CD14-positive monocyte (primary cell): ENCODE measurements around the gene RAMAC. TPM values are rescaled to one million over a fixed set of nuclear protein-coding genes. Genes with fewer than 3 reads are reported as not detected.

Source experiments
- DNase-seq, 3 donors: peaks; one replicate each; pipeline ENCODE4 v3.0.0-alpha.2; 2011 to 2022
- H2AFZ ChIP-seq: 2 replicates; pipeline ENCODE4 v1.6.0; 2012; ENCODE audit warnings: mild to moderate bottlenecking, low read depth, low read length, inconsistent platforms; ENCODE audit not compliant: insufficient read depth, poor library complexity, severe bottlenecking
- H3K27ac ChIP-seq, 2 donors: 1 replicate in 1 of 2; 2 replicates in 1 of 2; pipeline ENCODE4 v1.5.1; 2012 to 2013; ENCODE audit warnings: low read length in 2 of 2, control low read depth in 1 of 2, inconsistent platforms in 1 of 2, low read depth in 1 of 2, mild to moderate bottlenecking in 1 of 2
- H3K27me3 ChIP-seq, 2 donors: one replicate each; pipeline versions ENCODE4 v1.6.0 to v1.6.1; 2011 to 2013; ENCODE audit warnings: low read length in 2 of 2; ENCODE audit not compliant: control insufficient read depth in 2 of 2, insufficient read depth in 2 of 2
- H3K36me3 ChIP-seq, 2 donors: replicated peaks in 1 of 2; 1 replicate in 1 of 2; 2 replicates in 1 of 2; pipeline versions ENCODE4 v1.5.1 to v1.6.1; 2012 to 2013; ENCODE audit warnings: low read length in 2 of 2, control low read depth in 1 of 2, inconsistent platforms in 1 of 2, mild to moderate bottlenecking in 1 of 2; ENCODE audit not compliant: insufficient read depth in 2 of 2, control insufficient read depth in 1 of 2
- H3K4me1 ChIP-seq, 2 donors: 1 replicate in 1 of 2; 2 replicates in 1 of 2; pipeline versions ENCODE4 v1.5.1 to v1.6.1; 2012 to 2013; ENCODE audit warnings: low read length in 2 of 2, control low read depth in 1 of 2, inconsistent platforms in 1 of 2, mild to moderate bottlenecking in 1 of 2, moderate library complexity in 1 of 2; ENCODE audit not compliant: insufficient read depth in 2 of 2, control insufficient read depth in 1 of 2
- H3K4me2 ChIP-seq: replicated peaks from 2 replicates; pipeline ENCODE3; 2012; ENCODE audit warnings: low read length, moderate library complexity, mild to moderate bottlenecking; ENCODE audit not compliant: poor library complexity, severe bottlenecking; ENCODE audit errors: extremely low read depth
- H3K4me3 ChIP-seq, 3 experiments: fragments of 200-600 bp in 1 of 3; sonication (generic) in 1 of 3; replicated peaks in 1 of 3; 1 replicate in 2 of 3; 2 replicates in 1 of 3; pipeline ENCODE4 v1.5.1; 2011 to 2013; ENCODE audit warnings: low read length in 3 of 3, mild to moderate bottlenecking in 3 of 3, control low read depth in 2 of 3, low read depth in 2 of 3, inconsistent platforms in 1 of 3, moderate library complexity in 1 of 3
- H3K79me2 ChIP-seq: 2 replicates; pipeline ENCODE4 v1.6.0; 2012; ENCODE audit warnings: mild to moderate bottlenecking, control low read depth, inconsistent platforms, low read length, moderate library complexity; ENCODE audit not compliant: insufficient read depth
- H3K9ac ChIP-seq: 2 replicates; pipeline ENCODE4 v1.6.0; 2017; ENCODE audit warnings: low read length, mild to moderate bottlenecking; ENCODE audit not compliant: insufficient read depth, poor library complexity, severe bottlenecking
- H3K9me3 ChIP-seq, 2 donors: replicated peaks in 1 of 2; 1 replicate in 1 of 2; 2 replicates in 1 of 2; pipeline versions ENCODE4 v1.5.1 to v1.6.1; 2012 to 2013; ENCODE audit warnings: low read length in 2 of 2, control low read depth in 1 of 2; ENCODE audit not compliant: control insufficient read depth in 1 of 2, insufficient read depth in 1 of 2
- H4K20me1 ChIP-seq: 2 replicates; pipeline ENCODE4 v1.6.0; 2012; ENCODE audit warnings: mild to moderate bottlenecking, low read length, control low read depth, moderate library complexity; ENCODE audit not compliant: insufficient read depth
- H3K27ac Mint-ChIP-seq, 7 donors: one replicate each; pipeline ENCODE4 v1.8.0; 2020; ENCODE audit warnings: mild to moderate bottlenecking in 7 of 7, mixed read lengths in 7 of 7, moderate library complexity in 6 of 7, inconsistent platforms in 2 of 7
- H3K27me3 Mint-ChIP-seq, 3 donors: one replicate each; pipeline ENCODE4 v1.8.0; 2021 to 2022; ENCODE audit warnings: low read depth in 3 of 3, mild to moderate bottlenecking in 3 of 3, mixed read lengths in 3 of 3, moderate library complexity in 3 of 3, inconsistent platforms in 1 of 3
- H3K36me3 Mint-ChIP-seq, 2 donors: one replicate each; pipeline ENCODE4 v1.8.0; 2020; ENCODE audit warnings: mixed read lengths in 2 of 2, inconsistent platforms in 1 of 2, mild to moderate bottlenecking in 1 of 2
- H3K4me1 Mint-ChIP-seq: one replicate; pipeline ENCODE4 v1.8.0; 2020; ENCODE audit warnings: mild to moderate bottlenecking, mixed read lengths
- H3K4me3 Mint-ChIP-seq, 2 donors: one replicate each; pipeline ENCODE4 v1.8.0; 2020; ENCODE audit warnings: mild to moderate bottlenecking in 2 of 2, mixed read lengths in 2 of 2, moderate library complexity in 1 of 2
- H3K9me3 Mint-ChIP-seq, 7 donors: one replicate each; pipeline ENCODE4 v1.8.0; 2020 to 2022; ENCODE audit warnings: mixed read lengths in 7 of 7, mild to moderate bottlenecking in 6 of 7, moderate library complexity in 6 of 7, inconsistent platforms in 2 of 7
- CTCF ChIP-seq: fragments of 200-600 bp; IDR thresholded peaks from one replicate; pipeline ENCODE4 v1.8.0; 2022; ENCODE audit warnings: antibody characterized with exemption, mild to moderate bottlenecking
- WGBS: methylation state at CpG from one replicate; pipeline ENCODE4 v1.1.5; 2013; ENCODE audit warnings: missing lambda C conversion rate; ENCODE audit not compliant: insufficient coverage; 5-methylcytosine and 5-hydroxymethylcytosine counted together
- intact Hi-C, 2 donors: fragments of 100-400 bp; cut with micrococcal nuclease; formaldehyde crosslinking; loops; one replicate each; pipeline versions ENCODE4 v1.15.0 to v1.15.1; 2023
- polyA plus RNA-seq, 3 donors: library from polyadenylated mRNA; depleted of rRNA in 1 of 3; unstranded in 2 of 3; stranded (reverse) in 1 of 3; fragments of 300-500 nt in 2 of 3; fragments of >200 nt in 1 of 3; fragmentation: Illumina TruSeq in 2 of 3; gene quantifications; 1 replicate in 2 of 3; 2 replicates in 1 of 3; pipeline ENCODE4 v1.2.3, GENCODE V29; 2012 to 2021

RAMAC gene
- polyA plus RNA-seq, 3 donors: 6.1 to 39.9 (median 27.7) TPM

- H3K27ac Mint-ChIP-seq: peak overlapping the region in 6 of 7 donors; percentile 58 to 79 (median 67)
- peaks cover 0 to 3% (median 1%) of the 10 kb centered on the region in 3 donors for H3K27me3 Mint-ChIP-seq
- intact Hi-C loops: no loop called here
- H3K4me3 Mint-ChIP-seq: peak overlapping the region in 1 of 2 donors; percentile 26
- Histone ChIP-seq H3K4me2 (no peak overlapping the region), H3K4me3 (no peak overlapping the region), H3K27me3 (peaks cover 4% of the 10 kb centered on the region in 2 donors), H3K27ac (peak overlapping the region in 1 of 2 donors; percentile 45), H3K9ac (peak overlapping the region; percentile 8), H4K20me1 (no peaks in the 10 kb centered on the region), H3K36me3 (no peaks in the 10 kb centered on the region), H3K9me3 (no peaks in the 10 kb centered on the region), H3K4me1 (peaks cover 12% of the 10 kb centered on the region in 2 donors), H3K79me2 (no peaks in the 10 kb centered on the region), H2AFZ (no peak overlapping the region)
- peaks cover 16% of the 10 kb centered on the region for H3K4me1 Mint-ChIP-seq
- DNase-seq: peak in 2 of 3 donors; percentile 46 to 55
- peaks cover 0 to 3% (median 0%) of the 10 kb centered on the region in 7 donors for H3K9me3 Mint-ChIP-seq
- H3K36me3 Mint-ChIP-seq: no peaks in the 10 kb centered on the region
- no CpG with 5 or more reads among the region's 5 CpGs for WGBS
- no peak for TF ChIP-seq CTCF
Observed at GRCh38 chr15:82945326-82945725, 40.7 kb upstream of the RAMAC start.

DNA sequence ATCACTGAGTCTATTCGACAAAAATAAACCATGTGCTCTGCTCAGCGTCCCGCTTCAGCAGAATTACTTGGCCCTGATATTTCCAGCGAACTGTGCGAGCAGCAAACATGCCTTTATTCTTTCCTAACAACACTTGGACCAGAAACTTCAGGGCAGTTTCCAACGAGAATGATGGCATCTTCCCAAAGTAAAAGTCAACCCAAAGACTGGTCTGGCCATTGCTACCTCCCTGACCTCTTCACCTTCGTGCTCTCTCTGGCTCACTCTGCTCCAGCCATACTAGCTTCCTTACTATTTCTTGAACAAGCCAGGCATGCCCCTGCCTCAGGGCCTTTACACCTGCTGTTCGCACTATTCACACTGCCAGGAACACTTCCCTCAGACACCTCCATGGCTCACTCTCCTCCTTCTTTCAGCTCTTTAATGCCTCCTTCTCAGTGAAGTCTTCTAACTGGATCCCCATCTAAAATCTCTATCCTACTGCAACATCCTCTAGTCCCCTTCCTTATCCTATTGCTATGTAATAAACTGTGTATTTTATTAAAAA is 39.8 kb upstream of the RAMAC start:
- no peak overlapping the region for H2AFZ ChIP-seq
- TF ChIP-seq CTCF: no peak
- peaks cover 15 to 16% of the 10 kb centered on the region in 2 donors for H3K4me1 ChIP-seq
- H3K27me3 Mint-ChIP-seq: peaks cover 0 to 3% (median 1%) of the 10 kb centered on the region in 3 donors
- no peak overlapping the region for H3K9ac ChIP-seq
- H3K27ac Mint-ChIP-seq: peak overlapping the region in 3 of 7 donors; percentile 56 to 73 (median 67)
- no peaks in the 10 kb centered on the region for H3K9me3 ChIP-seq
- DNase-seq: no peak
- intact Hi-C loops: no loop called here
- peaks cover 8 to 9% of the 10 kb centered on the region in 2 donors for H3K27me3 ChIP-seq
- no peak overlapping the region for H3K4me2 ChIP-seq
- H3K27ac ChIP-seq: no peak overlapping the region
- no peak overlapping the region for H3K4me3 ChIP-seq
- H4K20me1 ChIP-seq: no peaks in the 10 kb centered on the region
- no peaks in the 10 kb centered on the region for H3K79me2 ChIP-seq
- no peaks in the 10 kb centered on the region for H3K36me3 ChIP-seq
- peaks cover 0 to 3% (median 0%) of the 10 kb centered on the region in 7 donors for H3K9me3 Mint-ChIP-seq
- H3K4me3 Mint-ChIP-seq: no peak overlapping the region
- H3K36me3 Mint-ChIP-seq: no peaks in the 10 kb centered on the region
- peaks cover 16% of the 10 kb centered on the region for H3K4me1 Mint-ChIP-seq
- 95% methylated on average over 8 of the region's 8 CpGs for WGBS
